GM18526 (cell line): ENCODE results near the gene STOM.

Experiments used
- POLR2A ChIP-seq: IDR thresholded peaks from 3 replicates; pipeline ENCODE4 v1.6.1; 2011; ENCODE audit not compliant: insufficient read length; ENCODE audit errors: extremely low read depth

The STOM gene

GRCh38 chr9:121359351-121360294 is 10.4 kb downstream of the STOM start:
- no peak for TF ChIP-seq POLR2A

DNA sequence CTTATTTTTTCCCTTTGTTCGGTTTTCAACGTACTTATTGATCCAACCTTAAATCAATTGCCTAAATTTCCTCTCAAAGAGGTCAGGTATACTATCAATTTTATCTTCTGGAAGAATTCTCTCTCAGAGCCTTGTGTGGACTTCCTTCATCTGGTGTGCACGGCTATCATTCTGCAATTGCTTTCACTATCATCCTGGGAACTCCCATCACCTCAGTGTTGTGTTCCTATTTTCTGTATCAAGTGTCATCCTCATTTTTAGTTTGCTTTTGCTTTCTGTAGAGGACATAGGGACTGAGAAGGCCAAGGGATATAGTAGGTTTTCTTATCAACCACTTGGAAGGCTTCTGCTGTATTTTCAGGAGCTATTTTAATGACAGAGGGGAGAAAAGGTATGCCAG is 11.3 kb downstream of the STOM start:
- TF ChIP-seq POLR2A, result no peak

DNA sequence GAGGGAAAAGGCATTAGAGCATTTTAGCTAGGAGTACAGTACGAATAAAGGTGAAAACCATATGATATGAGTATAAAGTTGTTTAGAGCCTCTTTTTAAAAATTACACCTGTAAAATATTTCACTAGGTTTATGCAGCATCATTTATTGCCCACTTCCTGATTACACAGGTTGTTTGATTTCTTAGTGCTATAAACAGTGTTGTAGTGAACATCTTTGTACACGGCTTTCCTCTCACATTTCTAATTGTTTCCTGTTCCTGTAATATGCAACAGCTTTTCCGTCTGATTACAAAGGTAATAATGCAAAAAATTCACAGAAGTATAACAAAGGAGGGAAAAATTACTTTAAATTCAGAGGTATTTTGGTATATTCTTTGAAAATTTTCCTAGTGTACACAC is 13.0 kb downstream of the STOM start:
- no peak for TF ChIP-seq POLR2A

DNA sequence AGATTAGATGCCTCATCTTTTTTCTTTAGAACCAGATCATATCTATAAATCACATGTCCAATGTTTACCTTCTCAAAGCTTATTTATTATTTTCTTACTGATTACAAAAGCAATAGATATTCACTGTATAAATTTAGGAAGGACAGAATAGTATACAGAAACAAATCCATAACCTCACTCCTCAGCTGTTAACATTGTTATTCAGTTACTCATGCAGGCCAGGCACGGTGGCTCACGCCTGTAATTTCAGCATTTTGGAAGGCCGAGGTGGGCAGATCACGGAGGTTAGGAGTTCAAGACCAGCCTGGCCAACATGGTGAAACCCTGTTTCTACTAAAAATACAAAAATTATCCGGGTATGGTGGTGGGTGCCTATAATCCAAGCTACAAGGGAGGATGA is 15.3 kb downstream of the STOM start:
- TF ChIP-seq POLR2A, result no peak

GRCh38 chr9:121354141-121354540 is 15.9 kb downstream of the STOM start:
- TF ChIP-seq POLR2A, result no peak

- TF ChIP-seq POLR2A, result no peak
Observed at GRCh38 chr9:121353241-121354061, 16.6 kb downstream of the STOM start.

DNA sequence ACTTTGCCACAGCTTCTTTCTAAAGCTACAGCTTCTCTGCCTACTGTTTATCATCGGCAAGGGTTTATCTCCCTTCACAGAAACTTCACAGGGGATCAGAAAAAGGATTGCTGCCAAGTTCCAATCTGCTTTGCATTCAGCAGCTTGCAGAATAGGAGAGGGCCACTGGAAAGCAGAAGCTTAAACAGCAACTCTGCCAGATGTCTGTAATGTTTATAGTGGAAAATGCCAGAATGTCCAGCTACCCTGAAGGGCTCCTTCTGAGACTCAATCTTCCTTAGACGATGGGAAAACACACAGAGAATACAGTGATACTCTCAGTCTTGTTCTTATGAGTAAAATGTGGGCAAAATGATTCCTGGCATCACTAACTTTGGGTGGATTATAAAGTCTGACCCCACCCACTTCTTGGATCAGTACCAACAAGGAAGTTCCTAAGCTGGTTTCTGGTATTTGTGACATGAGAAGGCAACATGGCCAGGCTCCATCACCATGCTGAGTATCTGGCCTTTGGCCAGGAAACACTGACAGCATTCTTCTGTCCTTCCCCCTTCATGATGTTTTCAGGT is 19.0 kb downstream of the STOM start:
- no peak for TF ChIP-seq POLR2A

DNA sequence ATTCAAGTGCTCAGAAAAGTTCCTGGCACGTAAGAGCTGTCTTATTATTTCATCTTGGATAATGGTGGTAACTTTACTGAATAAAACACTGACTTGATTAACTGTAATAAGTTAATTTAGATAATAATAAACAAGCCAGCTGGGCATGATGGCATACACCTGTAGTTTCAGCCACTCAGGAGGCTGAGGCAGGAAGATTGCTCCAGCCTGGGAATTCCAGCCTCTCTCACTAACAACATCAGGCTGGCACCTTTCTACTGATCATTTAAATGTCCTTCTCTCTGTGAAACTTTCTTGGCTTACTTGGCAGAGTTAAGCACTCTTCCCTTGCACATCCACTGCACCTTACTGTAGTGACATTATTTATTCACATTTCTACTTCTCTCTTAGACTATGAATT is 20.0 kb downstream of the STOM start:
- TF ChIP-seq POLR2A, result no peak

DNA sequence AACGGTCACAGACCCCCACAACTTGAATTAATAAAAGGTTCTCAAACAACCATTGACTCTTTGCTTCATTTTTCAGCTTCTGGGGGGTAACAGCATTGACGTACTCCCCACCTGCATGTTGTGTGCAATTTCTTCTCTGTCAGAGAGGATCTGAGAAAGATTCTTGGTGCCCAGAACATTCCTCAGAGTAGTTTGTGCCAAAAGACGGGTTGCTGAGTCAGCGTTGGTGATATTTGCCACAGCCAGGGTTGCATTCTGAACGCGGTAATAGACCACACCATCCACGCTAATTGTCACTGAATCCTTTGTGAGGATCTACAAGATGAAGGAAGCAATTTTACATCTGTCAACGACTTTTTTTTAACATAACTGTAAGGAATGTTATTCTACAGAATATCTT is 21.0 kb downstream of the STOM start:
- no peak for TF ChIP-seq POLR2A

DNA sequence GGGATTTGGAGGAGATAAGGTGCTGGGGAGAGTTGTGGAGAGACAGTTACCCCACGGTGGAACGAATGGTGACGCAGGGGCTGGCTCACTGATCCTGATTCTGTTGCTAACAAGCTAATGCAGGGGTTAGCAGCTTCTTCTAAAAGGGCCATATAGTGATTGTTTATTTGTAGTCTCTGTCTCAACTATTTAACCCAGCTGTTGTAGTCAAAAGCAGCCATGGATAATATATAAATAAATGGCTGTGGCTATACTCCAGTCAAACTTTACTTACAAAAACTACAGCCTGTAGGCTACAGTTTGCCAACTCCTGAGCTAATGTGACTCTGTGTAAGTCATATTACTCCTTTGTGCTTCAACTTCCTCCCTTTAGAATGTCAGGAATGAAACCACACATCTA is 21.8 kb downstream of the STOM start:
- no peak for TF ChIP-seq POLR2A

DNA sequence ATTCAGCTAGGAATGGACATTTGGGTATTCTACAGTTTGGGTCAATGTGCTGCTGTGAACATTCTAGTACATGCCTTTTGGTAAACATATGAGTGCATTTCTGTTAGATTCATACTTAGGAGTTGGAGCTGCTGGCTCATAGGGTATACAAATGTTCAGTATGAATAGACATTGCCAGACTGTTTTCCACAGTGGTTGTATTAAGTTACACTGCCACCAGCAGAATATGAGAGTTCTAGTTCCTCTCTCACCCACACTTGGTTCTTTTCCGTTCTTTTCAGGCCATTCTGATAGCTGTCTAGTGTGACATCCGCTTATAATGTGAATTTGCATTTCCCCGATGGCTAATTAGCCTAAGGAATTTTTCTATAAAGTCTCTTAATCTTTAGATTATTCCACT is 25.0 kb downstream of the STOM start:
- no peak for TF ChIP-seq POLR2A

DNA sequence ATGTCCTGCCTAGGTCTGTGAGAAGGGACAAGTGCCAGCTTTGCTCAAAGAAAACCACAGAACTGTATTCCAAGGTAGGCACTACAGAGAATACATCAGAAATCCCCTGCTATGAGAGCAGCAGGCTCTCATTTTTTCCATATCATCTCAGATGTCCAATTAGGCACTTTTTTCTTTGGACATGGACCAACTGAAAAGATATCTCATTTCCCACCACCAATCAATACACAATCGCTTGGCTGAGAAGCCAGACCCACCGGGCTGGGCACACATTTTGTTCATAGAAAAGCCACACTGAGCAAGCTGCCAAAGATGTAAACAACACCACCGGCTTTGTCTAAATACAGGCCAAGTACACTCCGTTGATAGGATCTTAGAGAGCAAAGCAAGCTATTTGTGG is 25.9 kb downstream of the STOM start:
- TF ChIP-seq POLR2A, result no peak

GRCh38 chr9:121340676-121341392 is 29.2 kb downstream of the STOM start:
- TF ChIP-seq POLR2A, result no peak

DNA sequence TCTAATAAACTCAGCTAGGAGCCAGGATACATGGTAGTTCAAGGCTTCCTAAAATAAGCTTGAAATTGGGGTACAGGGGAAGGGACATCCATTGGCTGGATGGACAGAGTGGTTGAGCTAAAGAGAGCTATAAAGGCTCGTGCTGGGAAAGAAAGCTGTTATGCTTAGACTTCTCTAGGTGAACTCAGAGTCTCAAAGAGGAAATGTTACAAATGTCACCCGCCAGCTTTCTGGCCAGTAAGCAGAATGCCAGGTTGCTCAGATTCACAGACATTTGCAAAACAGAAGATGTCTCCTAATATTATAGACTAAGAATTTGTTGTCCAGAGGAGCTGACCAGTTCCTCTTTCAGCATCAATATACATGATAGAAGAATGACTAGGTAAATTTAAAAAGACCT is 30.6 kb downstream of the STOM start:
- no peak for TF ChIP-seq POLR2A

- no peak for TF ChIP-seq POLR2A
Observed at GRCh38 chr9:121336665-121337064, 33.4 kb downstream of the STOM start.
